Mesendoderm (in vitro differentiated cells): ENCODE data around the gene SETD1A.

Experiments used
- DNase-seq: peaks from one replicate; pipeline ENCODE4 v3.0.0; 2013
- H2AK5ac ChIP-seq: 2 replicates; pipeline ENCODE4 v1.6.1; 2013; ENCODE audit warnings: low read length, inconsistent platforms
- H2BK120ac ChIP-seq: 2 replicates; pipeline ENCODE4 v1.6.1; 2013; ENCODE audit warnings: low read depth, mild to moderate bottlenecking, low read length, moderate library complexity, mixed read lengths
- H2BK15ac ChIP-seq: replicated peaks from 2 replicates; pipeline ENCODE4 v1.6.1; 2013; ENCODE audit warnings: low read depth, mild to moderate bottlenecking, moderate library complexity
- H2BK5ac ChIP-seq: 2 replicates; pipeline ENCODE4 v1.6.1; 2013; ENCODE audit warnings: low read length, inconsistent platforms
- H3K18ac ChIP-seq: 2 replicates; pipeline ENCODE4 v1.6.1; 2013; ENCODE audit warnings: mild to moderate bottlenecking, low read length, mixed read lengths
- H3K23ac ChIP-seq: one replicate; pipeline ENCODE4 v1.6.1; 2013; ENCODE audit warnings: low read length
- H3K27ac ChIP-seq: 2 replicates; pipeline ENCODE4 v1.5.1; 2013; ENCODE audit warnings: low read depth, mild to moderate bottlenecking, inconsistent platforms, low read length, moderate library complexity
- H3K27me3 ChIP-seq: 2 replicates; pipeline ENCODE4 v1.6.1; 2013; ENCODE audit warnings: low read length, control low read depth, mild to moderate bottlenecking, inconsistent platforms; ENCODE audit not compliant: insufficient read depth, poor library complexity
- H3K36me3 ChIP-seq: 2 replicates; pipeline ENCODE4 v1.6.1; 2013; ENCODE audit warnings: low read length, inconsistent platforms; ENCODE audit not compliant: control insufficient read depth, insufficient read depth
- H3K4ac ChIP-seq: one replicate; pipeline ENCODE4 v1.6.1; 2013; ENCODE audit warnings: low read depth, mild to moderate bottlenecking, low read length, moderate library complexity
- H3K4me1 ChIP-seq: 2 replicates; pipeline ENCODE4 v1.6.1; 2013; ENCODE audit warnings: low read depth, low read length, inconsistent platforms; ENCODE audit not compliant: control insufficient read depth
- H3K4me2 ChIP-seq: 2 replicates; pipeline ENCODE4 v1.6.1; 2013; ENCODE audit warnings: low read length
- H3K4me3 ChIP-seq: 2 replicates; pipeline ENCODE4 v1.5.1; 2013; ENCODE audit warnings: mild to moderate bottlenecking, low read length
- H3K56ac ChIP-seq: one replicate; pipeline ENCODE4 v1.6.1; 2013; ENCODE audit warnings: low read length
- H3K79me1 ChIP-seq: 2 replicates; pipeline ENCODE4 v1.6.1; 2013; ENCODE audit warnings: low read length, inconsistent platforms
- H3K79me2 ChIP-seq: 2 replicates; pipeline ENCODE4 v1.6.1; 2013; ENCODE audit warnings: mild to moderate bottlenecking, low read length; ENCODE audit not compliant: control insufficient read depth, insufficient read depth
- H3K9ac ChIP-seq: 2 replicates; pipeline ENCODE4 v1.6.1; 2013; ENCODE audit warnings: low read length, inconsistent platforms
- H4K5ac ChIP-seq: one replicate; pipeline ENCODE4 v1.6.1; 2013; ENCODE audit warnings: low read length
- H4K8ac ChIP-seq: one replicate; pipeline ENCODE4 v1.6.1; 2013; ENCODE audit warnings: low read depth, mild to moderate bottlenecking, control low read depth, low read length, moderate library complexity
- whole genome bisulfite sequencing: extraction: QIAGEN DNeasy Blood & Tissue Kit; methylation state at CpG from one replicate; pipeline ENCODE4 v1.1.7; 2013; ENCODE audit warnings: low lambda C conversion rate, missing lambda C conversion rate; ENCODE audit not compliant: insufficient coverage; ENCODE audit errors: extremely low coverage; 5-methylcytosine and 5-hydroxymethylcytosine counted together

SETD1A gene

DNA sequence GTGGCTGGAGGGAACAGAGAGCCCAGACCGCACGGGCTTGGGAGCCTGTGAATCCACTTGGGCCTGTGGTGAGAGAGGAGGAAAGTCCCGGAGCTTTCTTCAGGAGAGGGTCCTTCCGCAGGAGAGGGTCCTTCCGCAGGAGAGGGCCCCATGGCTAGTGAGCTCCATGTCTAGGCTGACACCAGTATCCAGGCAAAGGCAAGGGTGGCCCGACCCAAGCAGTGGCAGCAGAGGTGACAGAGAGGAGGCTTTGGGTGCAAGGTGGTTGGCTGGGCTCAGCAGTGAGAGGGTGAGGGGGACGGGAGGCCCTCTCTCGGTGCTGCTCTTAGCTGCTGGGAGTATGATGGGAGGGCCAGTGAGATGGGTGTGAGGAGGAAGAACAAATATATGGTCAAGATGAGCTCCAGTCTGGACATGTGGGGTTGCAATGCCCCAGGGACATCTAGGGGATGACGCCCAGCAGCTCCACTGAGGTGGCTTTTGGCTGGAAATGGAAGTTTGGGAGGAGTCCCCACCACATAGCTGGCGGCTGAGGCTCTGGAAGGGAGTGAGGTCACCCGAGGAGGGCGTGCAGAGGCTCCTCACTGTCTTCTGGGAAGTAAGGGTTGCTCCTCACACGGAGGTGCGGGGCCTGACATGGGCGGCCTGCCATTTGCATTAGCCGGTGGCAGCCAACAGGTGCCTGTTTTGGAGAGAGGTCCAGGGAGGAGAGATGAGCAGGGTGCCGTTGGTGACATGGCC lies 25.2 kb downstream of the SETD1A start:
- DNase-seq = no peak
- H3K23ac ChIP-seq = no peak overlapping the region
- H3K36me3 ChIP-seq = peaks cover 7% of the 10 kb centered on the region
- no peak overlapping the region for H2BK5ac ChIP-seq
- WGBS = no CpG with 5 or more reads among the region's 17 CpGs
- H3K56ac ChIP-seq = no peak overlapping the region
- H2BK15ac ChIP-seq = no peak overlapping the region
- H2BK120ac ChIP-seq = no peak overlapping the region
- no peak overlapping the region for H3K4me3 ChIP-seq
- H4K8ac ChIP-seq = no peak overlapping the region
- H3K18ac ChIP-seq = no peak overlapping the region
- H3K79me1 ChIP-seq = peaks cover 2% of the 10 kb centered on the region
- H3K9ac ChIP-seq = no peak overlapping the region
- H3K4ac ChIP-seq = no peak overlapping the region
- no peak overlapping the region for H3K4me2 ChIP-seq
- H3K27ac ChIP-seq = no peak overlapping the region
- no peaks in the 10 kb centered on the region for H3K27me3 ChIP-seq
- peaks cover 2% of the 10 kb centered on the region for H3K4me1 ChIP-seq
- no peaks in the 10 kb centered on the region for H3K79me2 ChIP-seq
- no peak overlapping the region for H4K5ac ChIP-seq
- no peak overlapping the region for H2AK5ac ChIP-seq

DNA sequence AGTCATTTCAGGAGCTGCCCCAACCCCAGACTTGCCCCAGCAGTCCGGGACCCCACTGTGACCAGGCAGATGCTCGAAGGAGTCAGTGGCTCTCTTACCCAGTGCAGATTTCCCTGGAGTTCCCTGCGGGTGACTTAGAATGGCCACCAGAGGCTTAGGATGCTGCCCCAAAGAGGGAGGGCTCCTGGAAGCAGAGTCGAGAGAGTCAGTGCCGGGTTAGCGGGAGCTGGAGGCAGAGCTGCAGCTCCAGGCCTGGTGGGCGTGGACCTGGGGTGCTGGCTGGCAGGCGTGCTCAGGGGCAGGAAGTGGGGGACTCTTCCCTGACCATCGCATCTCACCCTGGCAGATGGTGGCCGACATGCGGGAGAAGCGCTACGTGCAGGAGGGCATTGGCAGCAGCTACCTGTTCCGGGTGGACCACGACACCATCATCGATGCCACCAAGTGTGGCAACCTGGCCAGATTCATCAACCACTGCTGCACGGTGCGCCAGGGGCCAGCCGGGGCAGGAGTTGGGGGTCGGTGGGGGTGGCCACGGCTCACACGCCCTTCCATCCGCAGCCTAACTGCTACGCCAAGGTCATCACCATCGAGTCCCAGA lies 25.8 kb downstream of the SETD1A start:
- no CpG with 5 or more reads among the region's 25 CpGs for WGBS
- Histone ChIP-seq H3K4ac (no peak overlapping the region), H3K36me3 (peaks cover 7% of the 10 kb centered on the region), H3K4me1 (peaks cover 2% of the 10 kb centered on the region), H3K18ac (no peak overlapping the region), H3K4me3 (no peak overlapping the region), H4K8ac (no peak overlapping the region), H2BK120ac (no peak overlapping the region), H2BK15ac (no peak overlapping the region), H3K56ac (no peak overlapping the region), H3K9ac (no peak overlapping the region), H3K27ac (no peak overlapping the region), H3K23ac (no peak overlapping the region), H3K79me2 (no peaks in the 10 kb centered on the region), H2AK5ac (no peak overlapping the region), H3K79me1 (peaks cover 2% of the 10 kb centered on the region), H3K4me2 (no peak overlapping the region), H2BK5ac (no peak overlapping the region), H4K5ac (no peak overlapping the region), H3K27me3 (no peaks in the 10 kb centered on the region)
- DNase-seq = no peak

DNA sequence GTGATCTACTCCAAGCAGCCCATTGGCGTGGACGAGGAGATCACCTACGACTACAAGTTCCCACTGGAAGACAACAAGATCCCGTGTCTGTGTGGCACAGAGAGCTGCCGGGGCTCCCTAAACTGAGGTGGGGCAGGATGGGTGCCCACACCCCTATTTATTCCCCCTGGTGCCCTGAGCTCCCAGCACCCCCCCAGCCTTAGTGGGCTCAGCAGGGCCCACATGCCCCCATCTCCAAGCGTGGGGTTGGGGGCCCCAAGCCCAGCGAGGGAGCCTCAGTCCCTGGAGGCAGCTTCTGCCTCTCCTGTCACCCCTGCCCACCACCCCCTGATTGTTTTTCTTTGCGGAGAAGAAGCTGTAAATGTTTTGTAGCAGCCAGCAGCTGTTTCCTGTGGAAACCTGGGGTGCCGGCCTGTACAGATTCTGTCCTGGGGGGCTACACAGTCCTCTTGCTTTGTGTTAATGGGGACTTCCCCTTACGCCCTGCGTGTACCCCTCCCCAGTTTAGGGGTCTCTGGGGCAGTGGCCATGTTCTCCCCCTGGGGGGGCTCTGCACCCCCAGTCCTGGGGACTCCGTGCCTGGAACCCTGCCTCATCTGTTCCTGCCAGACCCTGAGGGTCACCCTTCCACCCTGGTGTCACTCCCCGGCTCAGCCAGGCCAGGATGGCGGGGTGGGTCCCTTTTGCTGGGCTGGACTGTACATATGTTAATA lies 26.5 kb downstream of the SETD1A start:
- WGBS = no CpG with 5 or more reads among the region's 14 CpGs
- no peak overlapping the region for H3K4me3 ChIP-seq
- no peak overlapping the region for H3K56ac ChIP-seq
- no peak overlapping the region for H3K9ac ChIP-seq
- no peak overlapping the region for H2AK5ac ChIP-seq
- H2BK5ac ChIP-seq = no peak overlapping the region
- H3K79me2 ChIP-seq = no peaks in the 10 kb centered on the region
- no peak overlapping the region for H3K4ac ChIP-seq
- H4K5ac ChIP-seq = no peak overlapping the region
- H3K4me2 ChIP-seq = no peak overlapping the region
- H3K4me1 ChIP-seq = peaks cover 2% of the 10 kb centered on the region
- H4K8ac ChIP-seq = no peak overlapping the region
- H2BK120ac ChIP-seq = no peak overlapping the region
- no peak overlapping the region for H2BK15ac ChIP-seq
- DNase-seq = no peak
- no peaks in the 10 kb centered on the region for H3K27me3 ChIP-seq
- H3K36me3 ChIP-seq = peaks cover 5% of the 10 kb centered on the region
- no peak overlapping the region for H3K23ac ChIP-seq
- no peak overlapping the region for H3K27ac ChIP-seq
- H3K79me1 ChIP-seq = no peaks in the 10 kb centered on the region
- no peak overlapping the region for H3K18ac ChIP-seq

DNA sequence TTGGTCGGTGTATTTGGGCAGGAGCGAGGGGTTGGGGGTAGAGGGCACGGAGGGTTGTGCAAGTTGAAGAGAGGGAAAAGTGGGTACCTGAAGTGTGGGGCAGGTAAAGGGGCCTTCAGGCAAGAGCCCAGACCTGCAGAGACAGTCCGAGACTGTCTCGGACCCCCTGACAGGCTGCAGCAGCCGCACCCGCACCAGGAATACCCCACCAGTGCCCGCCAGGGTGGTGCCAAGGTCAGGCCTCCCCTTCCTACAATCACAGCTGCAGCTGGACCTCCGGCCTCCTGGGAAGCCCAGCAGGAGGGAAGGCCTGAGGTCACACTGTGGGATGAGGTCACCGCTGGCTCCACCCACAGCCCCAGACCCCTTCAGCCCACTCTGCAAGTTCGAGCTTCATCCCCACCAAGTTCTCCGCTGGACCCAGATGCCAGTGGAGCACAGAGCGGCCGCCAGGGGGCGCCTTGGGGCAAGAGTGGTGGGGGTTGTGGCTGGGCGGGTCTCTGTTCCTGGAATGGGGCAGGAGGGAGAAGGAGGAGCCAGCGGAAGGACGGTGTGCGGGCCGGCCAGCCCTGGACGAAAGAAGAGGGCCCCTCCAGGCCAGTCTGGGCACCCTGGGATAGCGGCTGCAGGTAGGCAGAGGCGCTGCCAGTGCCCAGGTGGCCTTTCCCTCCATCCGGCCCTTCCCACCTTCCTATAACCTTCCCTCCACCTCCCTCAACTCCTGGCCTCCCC lies 27.3 kb downstream of the SETD1A start, which contains the start of gene HSD3B7:
TSS of gene HSD3B7 (plus strand) at position 539 of the 732 bp plus-strand sequence. CDS start 452 bp downstream, outside the sequence.
- Histone ChIP-seq H3K27ac (no peak within 1 kb of the TSS), H4K5ac (no peak within 1 kb of the TSS), H3K4ac (no peak within 1 kb of the TSS), H3K4me3 (no peak within 1 kb of the TSS), H3K4me1 (peaks cover 2% of the 10 kb centered on the region), H2AK5ac (no peak within 1 kb of the TSS), H4K8ac (no peak within 1 kb of the TSS), H3K56ac (peak within 1 kb of the TSS; percentile 86), H3K36me3 (peaks cover 5% of the 10 kb centered on the region), H2BK120ac (no peak within 1 kb of the TSS), H2BK5ac (no peak within 1 kb of the TSS), H3K79me2 (no peaks in the 10 kb centered on the region), H3K23ac (no peak within 1 kb of the TSS), H3K9ac (peak within 1 kb of the TSS; percentile 62), H3K4me2 (peak within 1 kb of the TSS; percentile 48), H3K27me3 (no peaks in the 10 kb centered on the region), H3K79me1 (no peaks in the 10 kb centered on the region), H2BK15ac (no peak within 1 kb of the TSS), H3K18ac (no peak within 1 kb of the TSS)
- DNase-seq = peak; percentile 91
- no CpG with 5 or more reads among the region's 24 CpGs for WGBS

DNA sequence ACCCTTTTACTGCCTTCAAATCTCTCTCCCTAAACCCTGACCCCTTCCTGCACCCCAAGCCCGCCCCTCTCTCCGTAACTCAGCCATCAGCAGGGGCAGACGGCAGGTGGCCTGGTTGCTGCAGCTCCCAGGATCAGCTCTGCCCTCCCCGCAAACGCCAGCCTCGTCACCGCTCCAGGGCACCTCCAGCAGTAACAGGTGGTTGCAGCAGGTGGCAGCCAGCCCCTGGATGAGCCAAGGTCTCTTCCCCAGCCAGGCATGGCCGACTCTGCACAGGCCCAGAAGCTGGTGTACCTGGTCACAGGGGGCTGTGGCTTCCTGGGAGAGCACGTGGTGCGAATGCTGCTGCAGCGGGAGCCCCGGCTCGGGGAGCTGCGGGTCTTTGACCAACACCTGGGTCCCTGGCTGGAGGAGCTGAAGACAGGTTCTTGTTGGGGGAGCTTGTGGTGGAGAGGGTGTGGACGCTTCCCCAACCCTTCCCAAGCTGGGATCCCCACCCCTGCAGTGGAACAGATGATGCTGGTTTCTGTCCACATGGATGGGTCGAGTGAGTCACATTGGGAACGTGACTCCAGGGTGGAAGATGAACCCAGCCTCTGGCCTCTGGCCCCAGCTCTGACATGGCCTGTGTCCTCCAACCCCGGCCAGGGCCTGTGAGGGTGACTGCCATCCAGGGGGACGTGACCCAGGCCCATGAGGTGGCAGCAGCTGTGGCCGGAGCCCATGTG lies 28.0 kb downstream of the SETD1A start:
- peak; percentile 63 for DNase-seq

More for the DNA sequence above, 28.0 kb downstream of the SETD1A start:
- Histone ChIP-seq H2BK120ac (no peak overlapping the region), H4K8ac (no peak overlapping the region), H3K36me3 (peaks cover 1% of the 10 kb centered on the region), H3K79me1 (no peaks in the 10 kb centered on the region), H3K4me1 (peaks cover 2% of the 10 kb centered on the region), H2BK5ac (no peak overlapping the region), H3K4me3 (no peak overlapping the region), H4K5ac (no peak overlapping the region), H2AK5ac (no peak overlapping the region), H3K18ac (no peak overlapping the region), H3K4me2 (peak overlapping the region; percentile 48), H3K27me3 (no peaks in the 10 kb centered on the region), H3K27ac (no peak overlapping the region), H3K23ac (no peak overlapping the region), H3K79me2 (no peaks in the 10 kb centered on the region), H3K4ac (no peak overlapping the region), H2BK15ac (no peak overlapping the region), H3K56ac (peak overlapping the region; percentile 86), H3K9ac (peak overlapping the region; percentile 62)
- no CpG with 5 or more reads among the region's 20 CpGs for WGBS
